Panc1 (cell line): Measurements from ENCODE around the gene LNX2. TPM values are rescaled to one million over a fixed set of nuclear protein-coding genes. Genes with fewer than 3 reads are reported as not detected.

ENCODE experiments used
- ATAC-seq: fragments of 200-7000 bp; cut with Tn5 transposase; 2 replicates; pipeline ENCODE4 v1.9.1; 2020; ENCODE audit warnings: mild to moderate bottlenecking, moderate library complexity
- BruUV-seq: library from RNA; stranded (reverse); fragments of 400-500 nt; replicated peaks from 2 replicates; lab custom pipeline; 2021; lab: Mats Ljungman, UMichigan
- CTCF ChIA-PET: fragments of 300-600 bp; sonication (Branson Sonifier 250); formaldehyde crosslinking; loops from one replicate; lab custom pipeline; 2022; ENCODE audit warnings: antibody characterized with exemption; lab: Charles Lee
- POLR2A ChIA-PET: fragments of 300-600 bp; sonication (Branson Sonifier 250); formaldehyde crosslinking; loops from one replicate; lab custom pipeline; 2022; ENCODE audit warnings: antibody characterized with exemption; lab: Charles Lee
- DNase-seq: peaks from one replicate; pipeline ENCODE4 v3.0.0-alpha.2; 2010; ENCODE audit warnings: low read depth, low spot score
- H3K27ac ChIP-seq: 2 replicates; pipeline ENCODE4 v1.5.1; 2011; ENCODE audit warnings: mild to moderate bottlenecking, low read length, inconsistent platforms
- H3K27me3 ChIP-seq: fragments of 200-500 bp; sonication (Bioruptor generic); 2 replicates; pipeline ENCODE4 v1.6.0; 2014; ENCODE audit warnings: low read length, inconsistent platforms; ENCODE audit not compliant: control insufficient read depth, insufficient read depth
- H3K36me3 ChIP-seq: fragments of 200-500 bp; sonication (Bioruptor generic); 2 replicates; pipeline ENCODE4 v1.5.1; 2014; ENCODE audit warnings: inconsistent platforms, mild to moderate bottlenecking, low read length, moderate library complexity; ENCODE audit not compliant: control insufficient read depth, insufficient read depth
- H3K4me1 ChIP-seq: 2 replicates; pipeline ENCODE4 v1.5.1; 2011; ENCODE audit warnings: inconsistent platforms, mild to moderate bottlenecking, low read length, moderate library complexity; ENCODE audit not compliant: control insufficient read depth, insufficient read depth
- H3K4me3 ChIP-seq, 2 experiments: 2 replicates each; pipeline ENCODE4 v1.5.1; 2011 to 2012; ENCODE audit warnings: low read depth in 2 of 2, low read length in 2 of 2, mild to moderate bottlenecking in 2 of 2, inconsistent platforms in 1 of 2, moderate library complexity in 1 of 2
- H3K9me3 ChIP-seq: fragments of 200-500 bp; sonication (Bioruptor generic); 2 replicates; pipeline ENCODE4 v1.5.1; 2014; ENCODE audit warnings: low read depth, mild to moderate bottlenecking, inconsistent platforms, low read length, moderate library complexity; ENCODE audit not compliant: control insufficient read depth, insufficient read depth
- CTCF ChIP-seq: fragments of 450-650 bp; IDR thresholded peaks from 2 replicates; pipeline ENCODE4 v1.5.1; 2017; ENCODE audit warnings: mild to moderate bottlenecking
- POLR2AphosphoS5 ChIP-seq: IDR thresholded peaks from 2 replicates; pipeline ENCODE4 v1.6.1; 2012; ENCODE audit warnings: mild to moderate bottlenecking, low read depth, low read length, moderate library complexity
- REST ChIP-seq, 2 experiments: IDR thresholded peaks; 2 replicates each; pipeline ENCODE4 v1.6.1; 2011 to 2012; ENCODE audit warnings: low read depth in 2 of 2, control low read depth in 1 of 2, low read length in 1 of 2, mild to moderate bottlenecking in 1 of 2, moderate library complexity in 1 of 2; ENCODE audit not compliant: insufficient read depth in 1 of 2
- SIN3A ChIP-seq: IDR thresholded peaks from 2 replicates; pipeline ENCODE4 v1.6.1; 2012; ENCODE audit warnings: low read depth, mild to moderate bottlenecking, low read length, moderate library complexity, borderline replicate concordance; ENCODE audit not compliant: insufficient read depth
- TCF7L2 ChIP-seq: IDR thresholded peaks from 2 replicates; pipeline ENCODE4 v1.6.1; 2011; ENCODE audit warnings: mild to moderate bottlenecking, low read depth, low read length, inconsistent platforms
- in situ Hi-C: cut with HindIII; loops from 2 replicates; pipeline ENCODE4 v1.10.0; 2016; ENCODE audit warnings: low sequenced_read_pairs, low pct_unique_long_range_greater_than_20kb
- intact Hi-C: fragments of 100-400 bp; cut with micrococcal nuclease; formaldehyde crosslinking; loops from one replicate; pipeline ENCODE4 v1.10.0; 2022; ENCODE audit not compliant: unreplicated experiment
- total RNA-seq: library from RNA; stranded (reverse); gene quantifications from one replicate; pipeline ENCODE4 v1.2.1, GENCODE V29; 2021; ENCODE audit not compliant: unreplicated experiment

LNX2 gene
- total RNA-seq, 1 experiment from 2014 or later: 11.6 TPM

- DNase-seq (no peak), ATAC-seq (no peak)
- in situ Hi-C loops: no loop called here
- TF ChIP-seq POLR2AphosphoS5: no peak
- TF ChIP-seq TCF7L2: no peak
- no peak for TF ChIP-seq REST (IDR thresholded peaks at IDR 0.05; ENCODE audit: insufficient read depth in 1 of 2, low read depth in 2 of 2, low read length in 1 of 2)
- no peak for TF ChIP-seq CTCF
- no peak for TF ChIP-seq SIN3A
- no TSS peak for BruUV-seq
- Histone ChIP-seq H3K36me3 (no peaks in the 10 kb centered on the region), H3K4me3 (no peak overlapping the region), H3K27me3 (no peaks in the 10 kb centered on the region), H3K27ac (no peak overlapping the region), H3K9me3 (no peaks in the 10 kb centered on the region), H3K4me1 (no peaks in the 10 kb centered on the region)
- POLR2A ChIA-PET: no interaction called here
- CTCF ChIA-PET: no interaction called here
- intact Hi-C loops: no loop called here
These were observed 115.5 kb downstream of the LNX2 start for GRCh38 chr13:27504868-27505194.

GRCh38 chr13:27504128-27504867 lies 116.0 kb downstream of the LNX2 start:
- CTCF ChIA-PET: no interaction called here
- in situ Hi-C loops: no loop called here

More at GRCh38 chr13:27504128-27504867, 116.0 kb downstream of the LNX2 start:
- H3K27ac ChIP-seq: no peak overlapping the region
- H3K27me3 ChIP-seq: no peaks in the 10 kb centered on the region
- H3K9me3 ChIP-seq: no peaks in the 10 kb centered on the region
- DNase-seq: no peak
- no peaks in the 10 kb centered on the region for H3K4me1 ChIP-seq
- POLR2A ChIA-PET: no interaction called here
- no peak for TF ChIP-seq SIN3A
- no peak for TF ChIP-seq POLR2AphosphoS5
- no peak for TF ChIP-seq TCF7L2
- TF ChIP-seq REST (IDR thresholded peaks at IDR 0.05; ENCODE audit: insufficient read depth in 1 of 2, low read depth in 2 of 2, low read length in 1 of 2): no peak
- TF ChIP-seq CTCF: no peak
- no peak for ATAC-seq
- no TSS peak for BruUV-seq
- H3K36me3 ChIP-seq: no peaks in the 10 kb centered on the region
- H3K4me3 ChIP-seq: no peak overlapping the region
- intact Hi-C loops: no loop called here
